Brain microvascular endothelial cell (primary cell): ENCODE results near the gene AMPD3.

Experiments used
- DNase-seq: peaks from one replicate; pipeline ENCODE4 v3.0.0-alpha.2; 2020
- H3K27ac ChIP-seq: fragments of 250-450 bp; sonication (Bioruptor Pico); 2 replicates; pipeline ENCODE4 v1.5.1; 2020; ENCODE audit warnings: mild to moderate bottlenecking, moderate library complexity
- H3K27me3 ChIP-seq: fragments of 250-450 bp; sonication (Bioruptor Pico); replicated peaks from 2 replicates; pipeline ENCODE4 v1.5.1; 2020; ENCODE audit warnings: mild to moderate bottlenecking
- H3K36me3 ChIP-seq: fragments of 250-450 bp; sonication (Bioruptor Pico); replicated peaks from 2 replicates; pipeline ENCODE4 v1.5.1; 2020; ENCODE audit warnings: mild to moderate bottlenecking
- H3K4me3 ChIP-seq: 2 replicates; pipeline ENCODE4 v1.5.1; 2011; ENCODE audit warnings: low read depth, mild to moderate bottlenecking, control low read depth, low read length, moderate library complexity
- CTCF ChIP-seq: IDR thresholded peaks from 2 replicates; pipeline ENCODE4 v1.5.1; 2011; ENCODE audit warnings: low read depth, mild to moderate bottlenecking, moderate library complexity, low read length, control low read depth, inconsistent platforms; ENCODE audit errors: missing control alignments
- in situ Hi-C: cut with HindIII; loops from 2 replicates; pipeline ENCODE4 v1.10.0; 2017; ENCODE audit warnings: low sequenced_read_pairs, low pct_ligation_motif_present

The AMPD3 gene

GRCh38 chr11:10414659-10415058 lies 40.4 kb upstream of the AMPD3 start:
- in situ Hi-C loops, result no loop called here
- no peak for TF ChIP-seq CTCF
- no peak overlapping the region for H3K27ac ChIP-seq
- H3K27me3 ChIP-seq, result no peaks in the 10 kb centered on the region
- H3K4me3 ChIP-seq, result no peak overlapping the region
- H3K36me3 ChIP-seq, result no peaks in the 10 kb centered on the region
- no peak for DNase-seq

DNA sequence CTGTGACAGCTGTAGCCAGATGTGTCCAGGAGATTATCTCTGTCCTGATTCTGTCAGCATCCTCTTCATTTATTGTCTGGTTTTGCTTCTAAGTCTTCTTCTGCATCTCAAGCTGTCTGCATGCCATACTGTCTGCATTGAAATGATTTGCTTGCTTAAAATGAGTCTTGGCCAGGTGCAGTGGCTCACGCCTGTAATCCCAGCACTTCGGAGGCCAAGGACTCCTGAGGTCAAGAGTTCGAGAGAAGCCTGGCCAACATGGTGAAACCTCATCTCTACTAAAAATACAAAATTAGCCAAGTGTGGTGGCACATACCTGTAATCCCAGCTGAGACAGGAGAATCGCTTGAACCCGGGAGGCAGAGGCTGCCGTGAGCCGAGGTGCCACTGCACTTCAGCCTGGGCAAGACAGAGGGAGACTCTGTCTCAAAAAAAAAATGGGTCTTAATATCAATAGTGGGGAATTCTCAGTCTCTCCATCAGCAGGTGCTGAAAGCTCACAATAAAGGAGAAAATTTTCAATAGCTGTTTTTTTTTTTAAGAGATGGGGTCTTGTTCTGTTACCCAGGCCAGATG lies 39.2 kb upstream of the AMPD3 start:
- in situ Hi-C loops, result no loop called here
- Histone ChIP-seq H3K27ac (no peak overlapping the region), H3K4me3 (no peak overlapping the region), H3K27me3 (no peaks in the 10 kb centered on the region), H3K36me3 (no peaks in the 10 kb centered on the region)
- DNase-seq, result no peak
- TF ChIP-seq CTCF, result no peak

DNA sequence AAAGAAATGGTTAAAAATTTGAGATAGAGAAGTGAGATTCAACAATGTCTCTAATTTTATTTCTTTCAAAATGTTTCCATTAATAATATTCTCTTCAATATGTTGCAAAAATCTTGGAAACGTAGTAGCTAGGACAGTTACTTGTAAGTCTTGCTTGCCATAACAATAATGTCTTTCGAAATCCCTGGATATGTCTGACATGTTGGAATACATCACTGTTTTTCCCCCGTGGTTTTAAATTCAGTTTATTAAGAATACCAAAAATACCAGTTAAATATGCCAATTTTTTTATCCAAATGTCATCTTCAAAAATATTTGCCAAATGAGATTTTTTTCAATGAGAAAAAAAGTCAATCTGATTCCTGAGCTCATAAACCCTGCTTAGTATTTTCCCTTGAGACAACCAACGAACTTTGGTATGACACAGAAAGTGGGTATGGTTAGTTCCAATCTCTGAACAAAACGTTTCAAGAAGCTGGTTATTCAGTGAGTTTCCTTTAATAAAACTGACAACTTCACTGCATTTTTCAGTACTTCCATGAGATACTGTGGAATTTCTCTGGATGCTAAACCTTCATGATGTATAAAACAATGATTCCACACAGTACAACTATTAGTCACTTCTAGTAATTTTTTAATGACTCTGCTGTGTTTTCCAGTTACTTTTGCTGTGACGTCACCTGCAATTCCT lies 36.7 kb upstream of the AMPD3 start:
- no peak overlapping the region for H3K27ac ChIP-seq
- TF ChIP-seq CTCF, result no peak
- no peak for DNase-seq

GRCh38 chr11:10418950-10419310 lies 36.1 kb upstream of the AMPD3 start:
- in situ Hi-C loops, result no loop called here
- Histone ChIP-seq H3K4me3 (no peak overlapping the region), H3K36me3 (no peaks in the 10 kb centered on the region), H3K27ac (no peak overlapping the region), H3K27me3 (no peaks in the 10 kb centered on the region)
- no peak for TF ChIP-seq CTCF
- no peak for DNase-seq

More for the DNA sequence above, 36.7 kb upstream of the AMPD3 start:
- no peaks in the 10 kb centered on the region for H3K36me3 ChIP-seq
- in situ Hi-C loops, result no loop called here
- no peaks in the 10 kb centered on the region for H3K27me3 ChIP-seq
- no peak overlapping the region for H3K4me3 ChIP-seq

GRCh38 chr11:10426475-10426874 lies 28.6 kb upstream of the AMPD3 start:
- TF ChIP-seq CTCF, result no peak
- H3K27ac ChIP-seq, result no peak overlapping the region
- H3K27me3 ChIP-seq, result no peaks in the 10 kb centered on the region
- in situ Hi-C loops, result no loop called here
- no peaks in the 10 kb centered on the region for H3K36me3 ChIP-seq
- no peak for DNase-seq
- H3K4me3 ChIP-seq, result no peak overlapping the region

GRCh38 chr11:10428453-10428852 lies 26.6 kb upstream of the AMPD3 start:
- in situ Hi-C loops, result no loop called here
- no peak overlapping the region for H3K27ac ChIP-seq
- H3K36me3 ChIP-seq, result no peaks in the 10 kb centered on the region
- TF ChIP-seq CTCF, result no peak
- H3K27me3 ChIP-seq, result no peaks in the 10 kb centered on the region
- no peak for DNase-seq
- no peak overlapping the region for H3K4me3 ChIP-seq
